AG09319 (cell line): Measurements from ENCODE around the gene FOXL1.

Source experiments
- DNase-seq: peaks from one replicate; pipeline ENCODE4 v3.0.0-alpha.2; 2010; ENCODE audit warnings: low read depth; ENCODE audit errors: extremely low read depth
- CTCF ChIP-seq: IDR thresholded peaks from 2 replicates; pipeline ENCODE4 v1.5.1; 2011; ENCODE audit warnings: low read depth, mild to moderate bottlenecking, inconsistent platforms, low read length, moderate library complexity

FOXL1 gene

GRCh38 chr16:86611941-86612340, 33.6 kb downstream of the FOXL1 start:
- TF ChIP-seq CTCF: no peak
- DNase-seq: no peak

- DNase-seq: no peak
- no peak for TF ChIP-seq CTCF
These were observed 36.4 kb downstream of the FOXL1 start for GRCh38 chr16:86614699-86615098.

GRCh38 chr16:86616906-86617305, 38.6 kb downstream of the FOXL1 start:
- TF ChIP-seq CTCF: no peak

GRCh38 chr16:86618431-86619238, 40.3 kb downstream of the FOXL1 start:
- TF ChIP-seq CTCF: no peak
- DNase-seq: no peak

More at GRCh38 chr16:86616906-86617305, 38.6 kb downstream of the FOXL1 start:
- no peak for DNase-seq

GRCh38 chr16:86619239-86619794, 41.0 kb downstream of the FOXL1 start:
- TF ChIP-seq CTCF: no peak

GRCh38 chr16:86620184-86620583, 41.8 kb downstream of the FOXL1 start:
- TF ChIP-seq CTCF: no peak
- DNase-seq: no peak

More at GRCh38 chr16:86619239-86619794, 41.0 kb downstream of the FOXL1 start:
- no peak for DNase-seq

- no peak for DNase-seq
- TF ChIP-seq CTCF: no peak
These were observed 43.6 kb downstream of the FOXL1 start for GRCh38 chr16:86621966-86622365.
